HCT116 (cell line): ENCODE measurements around the gene PROS1.

Experiments used
- EGR1 ChIP-seq: IDR thresholded peaks from 2 replicates; pipeline ENCODE4 v1.6.1; 2012; ENCODE audit warnings: low read depth
- JUND ChIP-seq: IDR thresholded peaks from 2 replicates; pipeline ENCODE4 v1.6.1; 2012
- TF ChIP-seq, protein P1 (sequence below), 3 experiments: fragments of 200-600 bp in 1 of 3; sonication (generic) in 1 of 3; IDR thresholded peaks in 2 of 3; conservative IDR thresholded peaks in 1 of 3; 2 replicates each; pipeline ENCODE4 v1.5.1; 2012 to 2017; ENCODE audit warnings: low read depth in 2 of 3, low read length in 2 of 3, antibody characterized with exemption in 1 of 3, borderline replicate concordance in 1 of 3, control low read depth in 1 of 3, mild to moderate bottlenecking in 1 of 3, mixed read lengths in 1 of 3, mixed run types in 1 of 3, moderate library complexity in 1 of 3; ENCODE audit not compliant: insufficient read depth in 1 of 3
- TF ChIP-seq, protein P2 (sequence below): IDR thresholded peaks from 2 replicates; pipeline ENCODE4 v1.6.1; 2012

DNA sequence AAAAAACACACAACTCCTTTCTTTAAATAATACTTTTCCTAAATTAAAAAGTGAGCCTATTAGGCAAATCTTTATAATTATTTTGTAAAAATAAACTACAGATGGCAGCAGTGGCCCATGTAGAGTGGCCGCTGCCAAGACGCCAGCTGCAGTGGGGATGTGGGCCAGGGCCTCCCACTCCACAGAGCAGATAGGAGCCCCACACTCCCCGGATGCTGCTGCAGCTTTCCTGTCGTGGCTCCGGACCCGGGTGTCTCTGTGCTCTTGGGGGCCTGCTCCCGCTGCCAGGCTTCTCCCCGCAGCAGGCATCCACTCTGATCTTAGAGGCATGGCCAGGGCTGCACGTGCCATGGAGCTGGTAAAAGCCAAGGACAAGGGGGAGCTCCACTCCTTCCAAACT lies 67.5 kb downstream of the PROS1 start:
- TF ChIP-seq, protein P1, sequence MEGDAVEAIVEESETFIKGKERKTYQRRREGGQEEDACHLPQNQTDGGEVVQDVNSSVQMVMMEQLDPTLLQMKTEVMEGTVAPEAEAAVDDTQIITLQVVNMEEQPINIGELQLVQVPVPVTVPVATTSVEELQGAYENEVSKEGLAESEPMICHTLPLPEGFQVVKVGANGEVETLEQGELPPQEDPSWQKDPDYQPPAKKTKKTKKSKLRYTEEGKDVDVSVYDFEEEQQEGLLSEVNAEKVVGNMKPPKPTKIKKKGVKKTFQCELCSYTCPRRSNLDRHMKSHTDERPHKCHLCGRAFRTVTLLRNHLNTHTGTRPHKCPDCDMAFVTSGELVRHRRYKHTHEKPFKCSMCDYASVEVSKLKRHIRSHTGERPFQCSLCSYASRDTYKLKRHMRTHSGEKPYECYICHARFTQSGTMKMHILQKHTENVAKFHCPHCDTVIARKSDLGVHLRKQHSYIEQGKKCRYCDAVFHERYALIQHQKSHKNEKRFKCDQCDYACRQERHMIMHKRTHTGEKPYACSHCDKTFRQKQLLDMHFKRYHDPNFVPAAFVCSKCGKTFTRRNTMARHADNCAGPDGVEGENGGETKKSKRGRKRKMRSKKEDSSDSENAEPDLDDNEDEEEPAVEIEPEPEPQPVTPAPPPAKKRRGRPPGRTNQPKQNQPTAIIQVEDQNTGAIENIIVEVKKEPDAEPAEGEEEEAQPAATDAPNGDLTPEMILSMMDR (IDR thresholded peaks at IDR 0.05 in 2 of 3, conservative IDR thresholded peaks at IDR 0.05 in 1 of 3; ENCODE audit: borderline replicate concordance in 1 of 3, insufficient read depth in 1 of 3, low read depth in 2 of 3, low read length in 2 of 3), result no peak
- TF ChIP-seq, protein P2, sequence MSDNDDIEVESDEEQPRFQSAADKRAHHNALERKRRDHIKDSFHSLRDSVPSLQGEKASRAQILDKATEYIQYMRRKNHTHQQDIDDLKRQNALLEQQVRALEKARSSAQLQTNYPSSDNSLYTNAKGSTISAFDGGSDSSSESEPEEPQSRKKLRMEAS, result no peak
- TF ChIP-seq EGR1, result no peak
- no peak for TF ChIP-seq JUND
